ENCODE measurements around the gene RLF.
A peak's percentile ranks its signal among the peaks of the same experiment; 100 is the strongest.
"Not testable (repeated sequence)": the region's sequence is repeated elsewhere in the genome, so short reads cannot be mapped to it uniquely, and the experiment has no call there.

RLF gene

GRCh38 chr1:40162753-40163441, 1.7 kb downstream of the RLF start:
- peak; percentile 11 to 13 for ATAC-seq

DNA sequence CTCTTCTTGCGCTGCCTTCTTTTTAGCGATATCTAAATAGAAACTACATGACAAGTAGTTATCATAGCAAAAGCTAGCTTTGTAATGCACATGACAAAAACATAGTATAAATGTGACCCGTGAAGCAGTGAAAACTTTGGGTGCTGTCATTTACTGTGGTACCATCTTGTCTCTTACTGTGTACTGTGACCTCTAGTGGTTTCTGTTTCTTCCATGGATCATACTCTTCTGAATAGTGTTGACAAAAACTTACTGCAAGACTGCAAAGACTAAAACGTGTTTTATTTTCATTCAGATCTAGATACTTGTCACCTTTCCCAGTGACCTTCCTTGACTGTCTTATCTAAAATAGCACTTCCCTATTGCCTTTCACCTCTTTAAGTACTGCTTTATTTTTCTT, 6.1 kb downstream of the RLF start:
- no peak for ATAC-seq

DNA sequence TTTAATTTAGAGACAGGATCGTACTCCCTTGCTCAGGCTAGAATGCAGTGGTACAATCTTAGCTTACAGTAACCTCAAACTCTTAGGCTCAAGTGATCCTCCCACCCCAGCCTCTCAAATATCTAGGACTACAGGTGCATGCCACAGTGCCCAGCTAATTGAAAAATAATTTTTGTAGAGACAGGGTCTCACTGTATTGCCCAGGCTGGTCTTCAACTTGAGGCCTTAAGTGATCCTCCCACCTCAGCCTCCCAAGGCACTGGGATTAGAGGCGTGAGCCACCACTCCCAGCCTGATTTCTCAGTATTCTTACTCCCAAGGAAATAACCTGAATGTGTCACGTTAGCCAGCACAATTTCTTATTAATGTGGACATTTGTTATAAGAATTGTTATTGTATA, 9.8 kb downstream of the RLF start:
- ATAC-seq: no peak

GRCh38 chr1:40174788-40175187, 13.6 kb downstream of the RLF start:
- ATAC-seq: no peak

- not testable (repeated sequence) for ATAC-seq
Measured at GRCh38 chr1:40176989-40177388, 15.8 kb downstream of the RLF start.

DNA sequence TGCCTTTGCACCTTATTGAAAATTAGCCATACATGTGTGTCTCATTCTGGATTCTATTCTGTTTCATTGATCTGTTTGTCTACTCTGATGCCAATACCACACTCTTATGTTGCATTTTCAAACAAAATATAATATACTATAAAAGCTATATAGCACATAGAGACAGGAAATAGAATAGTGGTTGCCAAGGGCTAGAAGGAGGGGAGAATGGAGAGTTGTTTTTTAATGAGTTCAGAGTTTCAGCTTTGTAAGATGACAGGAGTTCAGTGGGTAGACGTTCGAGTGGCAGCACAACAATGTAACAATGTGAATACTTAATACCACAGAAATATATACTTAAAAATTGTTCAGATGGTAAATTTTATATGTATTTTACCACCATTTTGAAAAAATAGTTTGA, 17.0 kb downstream of the RLF start:
- no peak for ATAC-seq

- ATAC-seq: no peak
Measured at GRCh38 chr1:40179496-40180089, 18.4 kb downstream of the RLF start.

GRCh38 chr1:40183055-40183710, 22.0 kb downstream of the RLF start:
- no peak for ATAC-seq

GRCh38 chr1:40184193-40184592, 23.0 kb downstream of the RLF start:
- ATAC-seq: no peak

DNA sequence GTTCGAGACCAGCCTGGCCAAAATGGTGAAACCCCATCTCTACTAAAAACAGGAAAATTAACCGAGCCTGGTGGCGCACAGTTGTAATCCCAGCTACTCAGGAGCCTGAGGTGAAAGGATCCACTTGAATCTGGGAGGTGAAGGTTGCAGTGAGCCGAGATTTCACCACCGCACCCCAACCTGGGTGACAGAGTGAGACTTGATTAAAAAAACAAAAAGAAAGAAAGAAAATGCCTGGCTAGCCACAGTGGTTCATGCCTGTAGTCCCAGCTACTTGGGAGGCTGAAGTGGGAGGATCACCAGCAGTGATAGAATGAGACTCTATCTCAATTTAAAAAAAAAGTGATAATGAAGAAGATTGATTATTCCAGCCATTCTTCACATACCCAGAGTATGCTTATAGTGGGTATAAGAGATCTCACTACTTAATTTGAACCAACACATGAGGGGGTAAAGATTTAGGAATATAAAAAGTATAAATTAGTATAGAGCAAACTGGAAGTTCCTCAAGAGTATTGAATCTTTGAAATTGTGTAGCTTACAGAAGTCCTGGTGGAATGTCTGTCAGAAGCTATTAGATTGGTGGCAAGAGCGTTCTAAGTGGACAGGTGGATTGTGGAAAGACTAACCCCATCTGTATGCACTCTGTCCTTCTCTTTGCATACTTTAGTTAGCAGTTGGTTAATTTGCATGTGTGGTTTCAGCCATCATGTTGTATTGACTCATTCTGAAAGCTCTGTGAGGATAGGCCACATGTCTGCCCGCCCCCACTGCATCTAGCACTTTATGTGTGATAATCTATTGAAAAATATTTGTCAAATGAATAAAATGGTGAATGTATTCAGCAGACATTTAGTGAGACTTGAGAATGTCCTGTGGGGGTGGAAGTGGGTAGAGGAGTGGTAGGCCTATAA, 25.0 kb downstream of the RLF start:
- ATAC-seq: peak; percentile 92 to 96

DNA sequence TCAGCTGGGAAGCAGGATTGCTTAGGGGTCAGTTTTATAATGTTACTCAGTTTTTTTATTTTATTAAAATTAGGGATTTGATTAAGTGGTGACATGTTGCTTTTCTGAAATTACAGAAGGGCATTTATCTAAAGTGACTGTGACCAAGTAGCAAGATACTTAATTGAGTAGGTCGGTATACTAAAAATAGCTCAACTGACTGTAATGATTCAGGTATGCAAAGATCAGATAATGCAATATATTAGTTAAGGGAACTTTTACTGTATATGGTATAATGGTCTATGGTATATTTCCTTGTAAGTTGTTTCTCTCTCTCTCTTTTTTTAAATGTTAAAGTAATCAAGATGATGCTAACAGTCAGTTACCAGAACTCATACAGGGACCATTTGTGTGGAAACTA, 26.2 kb downstream of the RLF start:
- ATAC-seq: peak; percentile 26 to 40

- ATAC-seq: not testable (repeated sequence)
Measured at GRCh38 chr1:40194639-40195038, 33.5 kb downstream of the RLF start.

DNA sequence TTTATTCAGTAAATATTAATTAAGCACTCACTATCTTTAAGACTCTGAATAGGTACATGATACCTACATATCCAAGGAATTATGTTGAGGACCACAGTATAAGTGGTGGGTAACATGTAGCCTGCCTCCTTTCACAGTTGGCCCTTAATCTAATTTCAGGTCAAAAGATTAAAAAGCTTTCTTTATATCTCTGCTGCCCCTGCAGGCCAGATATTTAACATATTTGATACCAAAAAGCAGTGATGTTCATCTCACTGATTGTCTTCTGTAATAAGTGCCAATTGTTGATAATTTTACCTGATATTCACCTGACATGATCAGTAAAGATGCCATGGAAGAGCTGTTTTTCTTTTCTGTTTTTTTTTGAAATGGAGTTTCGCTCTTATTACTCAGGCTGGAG, 36.5 kb downstream of the RLF start:
- ATAC-seq: no peak

DNA sequence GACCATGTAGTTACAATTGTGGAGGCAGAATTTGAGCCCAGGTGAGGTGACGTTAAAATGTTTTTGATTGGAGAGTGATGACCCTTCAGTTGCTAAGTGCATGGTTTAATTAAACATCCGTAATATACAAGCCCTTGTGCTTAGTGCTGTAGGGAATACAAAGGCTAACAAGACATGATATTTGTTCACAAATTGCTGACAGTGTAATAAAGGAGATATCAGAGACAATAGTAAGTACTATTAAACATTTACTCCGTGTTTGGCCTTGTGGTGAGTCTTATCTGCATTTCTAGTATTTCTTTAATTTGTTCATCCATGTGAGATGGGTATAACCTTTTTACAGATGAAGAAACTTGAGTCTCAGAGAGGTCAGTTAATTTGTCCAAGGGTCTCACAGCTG, 37.9 kb downstream of the RLF start:
- no peak for ATAC-seq

DNA sequence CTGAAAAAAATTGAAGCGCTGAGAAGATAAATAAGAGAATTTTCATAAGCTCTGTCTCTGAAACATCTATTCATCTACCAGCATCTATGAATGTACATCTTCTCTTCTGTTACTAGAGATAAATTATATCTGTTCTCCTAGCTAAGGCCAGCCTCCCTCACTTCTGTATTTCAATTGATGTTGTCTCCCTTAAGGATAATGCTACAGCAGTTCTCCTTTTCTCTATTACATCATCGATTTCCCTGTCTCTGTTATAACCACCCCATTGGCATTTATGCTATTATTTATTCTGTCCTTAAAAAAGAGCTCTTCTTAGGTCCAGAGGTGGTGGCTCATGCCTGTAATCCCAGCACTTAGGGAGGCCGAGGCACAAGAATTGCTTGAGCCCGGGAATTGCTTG, 43.7 kb downstream of the RLF start:
- ATAC-seq: no peak

- ATAC-seq: no peak
Measured at GRCh38 chr1:40210511-40211204, 49.5 kb downstream of the RLF start.

GRCh38 chr1:40218333-40218732, 57.1 kb downstream of the RLF start:
- no peak for ATAC-seq

DNA sequence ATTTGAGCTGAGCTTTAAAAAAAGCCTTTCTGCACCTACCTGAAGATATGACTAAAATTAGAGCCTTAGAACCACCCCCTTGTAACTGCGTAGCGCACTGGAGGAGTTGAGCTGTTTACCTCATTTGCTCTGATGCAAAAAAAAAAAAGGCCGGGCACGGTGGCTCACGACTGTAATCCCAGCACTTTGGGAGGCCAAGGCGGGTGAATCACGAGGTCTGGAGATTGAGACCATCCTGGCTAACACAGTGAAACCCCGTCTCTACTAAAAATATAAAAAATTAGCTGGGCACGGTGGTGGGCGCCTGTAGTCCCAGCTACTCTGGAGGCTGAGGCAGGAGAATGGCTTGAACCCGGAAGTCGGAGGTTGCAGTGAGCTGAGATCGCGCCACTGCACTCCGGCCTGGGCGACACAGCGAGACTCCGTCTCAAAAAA, 60.3 kb downstream of the RLF start:
- not testable (repeated sequence) for ATAC-seq

DNA sequence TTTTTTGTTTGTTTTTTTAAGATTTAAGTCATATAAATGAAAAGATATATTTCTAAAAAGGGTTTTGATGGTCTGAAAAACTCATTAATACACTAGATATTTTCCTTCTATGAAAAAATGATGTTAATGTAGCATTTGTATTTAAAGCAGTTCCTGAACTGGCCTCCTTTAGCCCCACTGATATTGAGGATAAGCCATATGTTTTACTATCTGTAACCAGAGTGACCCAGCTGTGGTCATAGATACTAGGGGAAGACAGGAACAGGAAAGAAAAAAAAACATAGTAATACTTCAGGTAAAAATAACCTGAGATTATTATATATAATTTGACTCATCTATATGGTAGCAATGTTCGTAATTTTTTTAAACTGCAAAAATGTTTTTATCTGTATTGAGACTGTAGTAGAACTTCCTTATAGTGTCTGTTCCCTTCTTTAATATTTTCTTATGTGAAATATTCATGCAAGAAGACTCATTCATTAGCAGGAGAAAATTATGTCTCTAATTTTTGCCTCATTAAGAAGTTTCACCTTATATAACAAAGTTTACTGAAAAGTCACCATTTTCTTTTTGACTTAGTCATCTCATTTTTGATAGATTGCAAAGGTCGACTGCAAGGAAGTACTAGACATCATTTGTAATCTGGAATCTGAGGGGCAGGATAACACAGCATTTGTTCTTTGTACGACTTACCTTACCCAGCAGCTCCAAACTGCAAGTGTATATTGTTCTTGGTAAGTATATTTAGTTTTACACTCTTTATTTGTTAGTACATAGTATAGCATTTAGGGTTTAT, 61.0 kb downstream of the RLF start:
- no peak for ATAC-seq

DNA sequence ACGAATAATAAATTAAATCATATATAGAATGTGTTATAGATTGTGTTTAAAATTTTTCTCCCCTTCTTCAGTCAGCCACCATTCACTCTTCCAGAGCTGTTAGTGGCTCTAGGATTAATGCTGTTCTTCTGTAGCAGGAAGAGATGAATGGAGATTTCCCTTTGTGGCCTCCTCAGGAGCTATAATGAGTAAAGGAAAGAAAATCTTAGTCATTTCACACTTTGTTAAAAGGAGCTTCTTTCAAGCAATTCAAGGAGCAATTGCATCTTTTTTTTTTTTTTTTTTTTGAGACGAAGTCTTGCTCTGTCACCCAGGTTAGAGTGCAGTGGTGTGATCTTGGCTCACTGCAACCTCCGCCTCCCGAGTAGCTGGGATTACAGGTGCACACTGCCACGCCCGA, 62.9 kb downstream of the RLF start:
- ATAC-seq: peak in 1 of 2 donors; percentile 51

GRCh38 chr1:40226192-40226591, 65.0 kb downstream of the RLF start:
- ATAC-seq: no peak

DNA sequence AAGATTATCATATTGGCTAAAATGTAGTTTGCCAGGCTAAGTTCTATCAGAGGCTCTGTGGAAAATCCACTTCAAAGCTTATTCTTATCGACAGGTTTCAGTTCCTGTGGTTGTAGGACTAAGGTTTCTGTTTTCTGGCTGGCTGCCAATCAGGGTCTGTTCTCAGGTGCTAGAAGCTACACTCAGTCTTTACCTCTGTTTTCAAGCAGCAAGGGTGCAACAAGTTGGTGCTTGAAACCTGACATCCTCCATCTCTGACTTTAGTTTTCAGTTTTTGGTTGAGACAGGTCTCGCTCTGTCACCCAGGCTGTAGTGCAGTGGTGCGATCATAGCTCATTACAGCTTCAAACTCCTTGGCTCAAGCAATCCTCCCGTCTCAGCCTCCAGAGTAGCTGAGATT, 71.3 kb downstream of the RLF start:
- peak; percentile 90 to 93 for ATAC-seq

Measured in activated CD4-positive, CD25-positive, alpha-beta regulatory T cell treated with anti-CD3 and anti-CD28 coated beads, Interleukin-2, amount 50 U/mL, for 24 hours (primary cell).